ENCODE measurements around the gene MAL.

Gene MAL

DNA sequence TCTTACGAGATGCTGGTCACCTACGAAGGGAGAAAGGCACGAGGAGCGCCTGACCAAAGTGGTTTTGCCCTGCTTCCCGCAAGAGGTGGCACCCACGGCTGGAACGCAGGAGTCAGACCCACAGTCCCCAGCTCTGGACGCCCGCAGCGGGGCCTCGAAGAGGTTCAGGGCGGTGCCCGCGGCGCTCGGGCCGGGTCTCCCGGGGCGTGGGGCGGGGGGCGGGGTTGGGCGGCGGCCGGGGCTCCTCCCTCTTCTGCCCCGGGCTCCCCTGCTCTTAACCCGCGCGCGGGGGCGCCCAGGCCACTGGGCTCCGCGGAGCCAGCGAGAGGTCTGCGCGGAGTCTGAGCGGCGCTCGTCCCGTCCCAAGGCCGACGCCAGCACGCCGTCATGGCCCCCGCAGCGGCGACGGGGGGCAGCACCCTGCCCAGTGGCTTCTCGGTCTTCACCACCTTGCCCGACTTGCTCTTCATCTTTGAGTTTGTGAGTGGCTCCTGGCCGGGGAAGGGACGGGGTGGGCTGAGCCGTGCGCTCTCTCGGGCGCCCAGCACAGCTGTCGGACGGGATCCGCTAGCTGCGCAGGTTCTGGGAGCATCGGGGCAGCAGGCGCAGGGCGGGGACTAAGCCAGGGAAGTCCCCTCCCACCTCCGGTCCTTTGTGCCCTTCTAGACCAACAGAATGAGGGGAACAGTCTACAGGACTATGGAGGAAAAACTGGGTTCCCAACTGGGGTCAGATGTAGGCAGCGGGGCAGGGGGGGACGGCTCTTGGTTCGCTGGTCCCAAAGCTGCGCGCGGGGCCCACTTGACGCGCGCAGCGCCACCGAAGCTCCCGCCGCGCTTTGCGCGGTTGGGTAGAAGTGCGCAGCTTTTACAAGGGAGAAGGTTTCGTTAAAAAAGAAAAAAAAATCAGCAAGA lies at the start of gene MAL:
TSS of gene MAL (plus strand) at position 303 of the 914 bp plus-strand sequence. CDS start at position 388, 85 bp downstream.
- DNase-seq (ENCODE audit: low read depth in 1 of 2, low spot score in 1 of 2) = peak; percentile 42

DNA sequence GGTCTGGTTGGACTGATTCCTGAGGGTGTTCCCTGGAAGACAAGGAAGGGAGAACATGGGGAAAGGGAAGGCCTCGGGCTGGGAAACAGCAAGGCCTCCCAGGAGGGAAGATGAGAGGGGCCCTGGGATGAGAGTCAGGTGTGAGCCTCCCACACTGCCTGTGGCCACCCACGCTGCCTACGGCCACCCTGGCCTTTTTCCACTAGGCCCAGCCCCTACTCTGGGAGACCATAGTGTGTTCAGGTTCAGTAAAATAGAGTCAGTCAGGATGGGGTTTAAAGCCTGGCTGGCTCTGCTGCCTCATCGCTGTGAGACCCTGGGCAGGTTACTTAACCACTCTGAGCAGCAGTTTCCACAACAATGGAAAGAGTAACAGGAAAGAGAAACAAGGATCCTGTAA lies 47.7 kb upstream of the MAL start:
- DNase-seq (ENCODE audit: low read depth in 1 of 2, low spot score in 1 of 2) = no peak

DNA sequence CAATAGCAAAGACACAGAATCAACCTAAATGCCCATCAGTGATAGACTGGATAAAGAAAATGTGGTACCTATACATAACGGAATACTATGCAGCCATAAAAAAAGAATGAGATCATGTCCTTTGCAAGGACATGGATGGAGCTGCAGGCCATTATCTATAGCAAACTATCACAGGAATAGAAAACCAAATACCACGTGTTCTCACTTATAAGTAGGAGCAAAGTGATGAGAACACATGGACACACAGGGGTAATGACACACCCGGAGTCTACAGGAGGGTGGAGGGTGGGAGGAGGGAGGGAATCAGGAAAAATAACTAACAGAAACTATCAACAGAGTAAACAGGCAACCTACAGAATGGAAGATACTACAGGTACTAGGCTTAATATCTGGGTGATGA lies 46.6 kb upstream of the MAL start:
- no peak for DNase-seq (ENCODE audit: low read depth in 1 of 2, low spot score in 1 of 2)

DNA sequence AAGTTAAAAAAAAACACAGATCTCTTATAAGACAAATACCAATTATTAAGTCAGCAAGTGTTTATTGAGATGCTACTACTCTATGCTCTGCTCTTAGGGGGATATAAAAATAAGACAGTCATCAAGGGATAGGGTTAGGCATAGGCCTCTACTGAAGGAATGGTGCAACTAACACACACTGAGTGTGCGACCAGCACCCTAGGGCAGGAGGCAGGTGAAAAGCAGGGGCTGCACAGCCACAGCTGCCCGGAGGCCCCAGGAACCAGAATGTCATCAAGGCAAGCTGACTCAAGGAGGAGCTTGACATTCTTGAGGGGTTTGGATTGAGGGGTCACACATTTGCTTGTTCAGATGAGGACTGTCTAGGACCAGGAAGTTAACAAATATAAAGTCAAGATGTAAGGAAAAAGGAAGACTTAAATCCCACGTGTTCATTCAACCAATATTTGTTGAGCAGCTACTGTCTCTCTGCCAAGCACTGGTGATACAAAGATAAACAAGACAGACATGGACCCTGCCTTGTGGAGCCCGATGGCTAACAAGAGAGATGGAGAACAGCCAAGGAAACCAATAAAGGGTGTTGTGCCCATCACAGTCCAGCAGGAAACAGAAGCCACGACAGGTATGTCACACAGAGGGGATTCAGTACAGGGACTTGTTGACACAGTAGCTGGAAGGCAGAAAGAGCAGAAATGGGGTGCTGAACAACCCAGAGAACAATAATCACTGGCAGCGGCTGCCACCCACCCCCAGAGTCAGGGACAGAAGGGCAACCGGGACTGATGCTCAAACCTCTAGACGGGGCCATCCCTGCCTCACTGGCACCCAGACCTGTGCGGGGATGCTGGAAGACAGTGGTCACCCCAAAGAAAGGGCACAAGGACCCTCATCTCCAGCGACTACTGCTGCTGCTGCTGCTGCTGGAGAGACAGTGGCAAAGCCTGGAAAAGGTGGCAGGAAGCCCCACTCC lies 45.8 kb upstream of the MAL start:
- DNase-seq (ENCODE audit: low read depth in 1 of 2, low spot score in 1 of 2) = no peak

DNA sequence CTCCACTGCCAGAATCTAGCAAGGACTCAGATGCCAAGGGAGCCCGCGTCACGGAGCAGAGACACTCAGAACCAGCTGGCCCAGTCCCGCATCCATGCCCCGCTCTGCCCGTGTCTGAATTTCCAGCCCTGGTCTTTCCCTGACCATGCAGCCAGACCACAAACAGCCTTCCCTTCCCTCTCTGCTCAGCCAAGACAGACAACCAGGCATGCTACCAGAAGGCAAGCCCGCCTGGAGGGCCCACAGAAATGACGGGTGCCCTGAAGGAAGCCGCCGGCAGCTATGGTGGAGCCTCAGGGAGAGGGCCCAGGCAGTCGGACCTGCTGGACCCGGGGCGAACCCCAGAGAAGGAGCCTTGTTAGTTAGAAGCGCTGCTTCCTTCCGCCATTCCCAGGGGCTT lies 45.1 kb upstream of the MAL start:
- no peak for DNase-seq (ENCODE audit: low read depth in 1 of 2, low spot score in 1 of 2)

DNA sequence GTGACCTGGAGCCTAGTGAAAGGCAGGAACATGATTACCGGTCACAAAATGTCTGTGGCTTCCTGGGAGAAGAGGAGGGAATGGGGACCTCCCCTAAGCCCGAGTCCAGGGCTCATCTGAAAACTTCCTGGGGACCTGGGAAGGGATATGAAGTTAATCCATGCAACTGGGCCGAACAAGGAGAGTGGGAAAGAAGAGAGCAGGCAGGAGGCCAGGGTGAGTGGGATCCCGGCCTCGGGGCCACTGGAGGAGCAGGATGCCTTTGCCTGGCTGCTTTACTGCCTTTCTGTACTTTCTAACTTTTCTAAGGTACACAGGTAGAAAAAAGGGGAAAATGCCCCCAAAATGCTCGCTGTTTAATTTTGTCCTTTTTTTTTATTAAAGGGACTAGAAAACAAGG lies 43.4 kb upstream of the MAL start:
- no peak for DNase-seq (ENCODE audit: low read depth in 1 of 2, low spot score in 1 of 2)

DNA sequence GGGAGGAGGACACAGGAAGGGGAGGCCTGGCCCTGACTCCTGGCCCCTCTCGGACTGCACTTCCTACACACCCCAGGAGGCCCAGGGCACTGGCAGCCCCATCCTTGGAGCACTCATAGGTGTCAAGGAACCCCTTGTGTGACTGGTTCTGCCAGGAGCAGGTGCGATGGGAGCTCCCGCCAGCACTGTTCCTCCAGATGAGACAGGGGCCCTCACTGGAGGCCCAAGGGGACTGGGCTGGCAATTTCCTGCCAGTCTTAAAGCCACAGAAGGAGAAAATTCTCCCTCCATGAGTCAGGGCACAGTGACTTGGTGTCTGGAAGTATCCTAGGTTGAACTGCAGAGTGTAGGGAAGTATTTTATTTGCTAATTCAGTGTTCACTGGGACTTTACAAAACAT lies 42.8 kb upstream of the MAL start:
- no peak for DNase-seq (ENCODE audit: low read depth in 1 of 2, low spot score in 1 of 2)

DNA sequence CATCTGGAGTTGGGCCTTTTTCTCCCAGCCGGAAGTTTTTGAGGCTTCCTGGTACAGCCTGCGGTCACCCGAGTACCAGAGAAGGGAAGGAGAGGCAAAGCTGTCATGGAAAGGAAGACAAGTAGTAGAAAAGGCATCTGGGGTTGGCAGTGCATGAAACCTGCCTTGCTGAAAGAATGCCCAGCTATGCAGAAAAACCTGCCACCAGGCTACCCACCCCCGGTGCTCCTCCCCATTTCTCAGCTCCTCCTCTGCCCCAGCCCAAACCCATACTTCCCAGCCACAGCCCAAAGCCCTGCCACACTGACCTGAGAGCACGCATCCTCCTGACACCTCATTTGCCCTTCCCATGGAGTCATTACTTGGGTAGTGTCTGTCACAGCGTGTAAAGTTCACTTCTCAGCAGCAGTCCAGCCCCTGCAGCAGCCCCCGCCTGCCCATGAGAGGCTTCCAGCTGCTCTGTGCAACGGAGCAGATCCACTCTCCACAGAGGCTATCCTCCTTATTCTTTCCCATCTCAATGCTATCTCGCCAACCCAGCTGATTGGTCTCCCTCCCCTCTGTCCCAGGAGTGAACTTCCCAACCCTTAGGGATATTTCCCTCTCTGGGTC lies 40.4 kb upstream of the MAL start:
- no peak for DNase-seq (ENCODE audit: low read depth in 1 of 2, low spot score in 1 of 2)

DNA sequence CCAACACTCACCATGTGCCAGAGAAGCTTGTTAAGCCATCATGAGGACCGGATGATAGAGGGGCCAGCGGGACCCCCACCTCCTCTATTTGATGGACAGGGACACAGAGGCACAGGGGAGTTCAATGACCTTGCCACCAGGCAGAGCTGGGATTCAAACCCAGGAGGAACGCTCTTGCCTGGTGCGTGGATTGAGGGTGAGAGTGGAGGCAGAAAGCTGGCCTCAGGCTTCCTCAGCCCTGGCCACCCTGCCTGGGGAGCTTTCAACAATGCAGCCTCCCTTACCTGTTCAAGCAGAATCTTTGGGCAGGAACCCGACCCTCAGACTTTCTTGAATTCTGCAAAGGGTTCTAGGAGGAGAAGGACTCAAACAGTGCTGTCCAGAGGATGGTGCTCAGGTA lies 39.9 kb upstream of the MAL start:
- no peak for DNase-seq (ENCODE audit: low read depth in 1 of 2, low spot score in 1 of 2)

DNA sequence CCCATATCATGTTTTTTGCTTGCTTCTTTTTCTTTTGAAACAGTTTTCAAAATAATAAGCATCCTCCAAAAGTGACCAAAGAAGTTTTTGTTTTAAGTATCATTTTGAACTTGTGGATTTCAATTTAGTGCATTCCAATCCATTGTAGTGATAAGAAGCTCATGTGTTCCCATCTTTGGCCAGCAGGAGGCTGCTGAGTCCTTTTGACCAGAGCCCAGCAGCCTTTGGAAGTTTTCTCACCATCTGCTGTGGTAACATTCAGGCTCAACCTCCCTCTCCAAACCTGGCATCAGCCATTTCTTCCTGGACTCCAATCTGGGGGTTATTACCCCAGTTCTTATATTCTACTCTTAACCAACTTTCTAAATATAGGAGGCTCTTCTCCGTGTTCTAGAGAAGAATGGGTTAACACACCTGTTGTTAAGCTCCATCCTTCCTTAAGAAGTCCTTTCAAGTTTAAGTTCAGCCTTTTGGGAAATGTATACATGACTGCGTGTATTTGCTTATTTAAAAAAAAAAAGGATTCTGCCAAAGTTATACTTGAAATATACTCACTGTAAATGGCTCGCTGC lies 39.0 kb upstream of the MAL start:
- peak in 1 of 2 donors; percentile 10 for DNase-seq (ENCODE audit: low read depth in 1 of 2, low spot score in 1 of 2)

DNA sequence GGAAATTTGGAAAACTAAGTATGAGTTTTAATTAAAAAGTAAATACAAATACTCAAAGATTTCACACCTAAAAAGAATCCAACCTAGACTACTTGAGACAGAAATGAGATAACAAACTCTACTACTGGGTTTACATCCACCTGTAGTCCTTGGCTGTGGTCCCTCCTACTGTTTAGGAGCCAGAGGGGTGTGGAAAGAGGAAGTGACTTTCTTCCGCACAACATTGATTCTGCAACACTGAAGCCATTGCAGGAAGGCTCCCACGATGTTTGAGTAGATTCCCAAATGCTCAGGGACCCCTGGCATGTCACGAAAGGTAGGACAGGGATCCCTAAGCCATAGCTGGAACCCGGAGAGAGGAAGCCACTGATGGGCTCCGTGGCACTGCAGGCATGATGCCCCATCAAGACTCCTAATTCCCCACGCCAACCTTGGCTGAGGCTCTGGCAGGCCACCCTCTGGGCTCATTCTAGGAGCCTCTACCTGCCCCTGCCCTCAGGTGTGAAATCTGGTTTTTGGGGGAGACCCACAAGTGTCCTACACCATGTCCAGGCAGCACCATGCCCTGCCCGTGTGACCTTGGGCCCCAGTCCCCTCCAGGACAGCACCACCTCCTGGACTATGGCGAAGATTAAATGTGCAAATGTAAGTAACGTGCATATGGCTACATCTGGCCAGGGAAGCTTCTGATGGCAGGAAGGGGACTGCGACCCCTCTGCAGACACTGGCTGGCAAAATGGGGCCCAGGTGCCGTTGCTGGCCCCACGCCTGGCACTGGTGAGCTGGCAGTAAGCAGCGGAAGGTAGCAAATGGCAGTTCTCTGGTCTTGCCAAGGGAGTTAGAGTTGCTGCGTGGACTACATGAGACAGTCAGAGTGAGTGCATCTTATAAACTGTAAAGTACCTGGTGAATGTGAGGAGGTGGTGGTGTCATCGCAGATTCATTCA lies 38.2 kb upstream of the MAL start:
- no peak for DNase-seq (ENCODE audit: low read depth in 1 of 2, low spot score in 1 of 2)

DNA sequence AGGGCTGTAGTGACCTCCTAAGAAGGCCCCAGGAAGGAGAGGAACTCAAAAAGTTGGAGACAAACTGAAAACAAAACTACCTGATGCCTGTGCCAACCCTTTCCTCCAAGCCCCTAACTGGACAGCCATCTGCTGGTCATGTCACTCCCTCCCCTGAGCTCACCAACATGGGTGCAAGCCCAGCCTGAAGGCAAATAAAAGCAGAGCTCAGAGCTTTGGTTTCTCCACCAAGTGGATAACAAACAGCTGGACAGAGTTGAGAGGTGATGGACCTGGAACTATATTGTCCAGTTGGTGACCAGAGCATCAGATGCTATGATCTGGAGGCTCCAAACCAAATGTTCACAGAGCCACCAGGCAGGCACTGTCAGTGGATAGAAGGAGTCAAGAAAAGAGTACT lies 34.6 kb upstream of the MAL start:
- no peak for DNase-seq (ENCODE audit: low read depth in 1 of 2, low spot score in 1 of 2)

DNA sequence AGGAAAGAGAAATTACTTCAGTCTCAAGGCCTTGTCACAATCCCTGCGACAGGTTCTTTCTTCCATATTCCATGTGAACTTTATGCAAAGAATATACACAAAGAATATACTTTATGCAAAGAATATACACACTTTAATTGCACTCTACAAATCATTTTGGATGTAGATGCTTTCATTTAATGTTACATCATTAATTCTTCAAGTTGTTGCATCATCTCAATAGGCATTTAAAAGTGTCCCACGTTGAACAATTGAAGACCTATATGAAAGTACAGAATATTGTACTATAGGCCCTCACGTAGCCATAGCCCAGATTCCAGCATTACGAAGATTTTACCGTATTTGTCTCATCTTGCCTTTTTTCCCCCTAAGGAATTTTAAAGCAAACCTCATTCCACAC lies 33.1 kb upstream of the MAL start:
- DNase-seq (ENCODE audit: low read depth in 1 of 2, low spot score in 1 of 2) = no peak

DNA sequence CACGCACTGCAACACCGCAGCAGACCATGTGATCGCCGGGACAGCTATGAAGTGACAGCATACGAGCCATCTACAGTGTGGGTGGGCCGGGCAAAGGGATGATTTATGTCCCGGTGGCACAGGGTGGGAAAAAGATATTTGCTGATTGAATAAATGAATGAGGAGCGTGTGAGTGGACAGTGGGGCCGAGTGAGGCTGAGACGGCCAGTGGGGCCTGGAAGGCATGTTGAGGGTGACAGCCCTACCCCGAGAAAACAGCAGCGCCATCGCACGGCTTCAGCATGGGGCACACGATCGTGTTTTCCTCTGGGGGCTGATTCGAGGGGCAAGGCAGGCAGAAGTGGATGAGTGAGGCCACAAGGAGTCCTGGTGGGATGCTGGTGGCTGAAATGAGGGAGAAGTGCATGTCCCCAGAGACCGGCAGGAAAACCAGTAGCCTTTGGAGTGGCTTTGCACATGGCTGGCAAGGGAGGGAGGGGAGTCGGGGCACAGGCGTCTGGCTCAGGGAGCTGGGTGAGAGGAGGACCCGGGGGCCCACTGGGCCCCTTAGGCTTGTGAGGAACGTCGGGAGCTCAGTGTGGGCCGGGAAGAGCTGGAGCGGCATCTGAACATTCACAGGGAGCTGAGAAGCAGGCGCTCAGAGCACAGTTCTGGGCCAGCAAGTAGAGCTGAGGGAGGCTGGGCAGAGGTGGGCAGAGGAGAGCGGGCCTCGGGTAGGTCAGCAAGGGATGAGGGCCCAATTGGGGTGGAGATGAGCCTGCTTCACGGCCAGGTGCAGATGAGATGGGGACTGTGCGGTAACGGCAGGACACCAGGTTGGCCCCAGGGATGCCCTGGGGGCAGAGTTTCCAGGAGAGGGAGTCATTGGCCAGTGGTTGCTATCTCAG lies 32.1 kb upstream of the MAL start:
- no peak for DNase-seq (ENCODE audit: low read depth in 1 of 2, low spot score in 1 of 2)

DNA sequence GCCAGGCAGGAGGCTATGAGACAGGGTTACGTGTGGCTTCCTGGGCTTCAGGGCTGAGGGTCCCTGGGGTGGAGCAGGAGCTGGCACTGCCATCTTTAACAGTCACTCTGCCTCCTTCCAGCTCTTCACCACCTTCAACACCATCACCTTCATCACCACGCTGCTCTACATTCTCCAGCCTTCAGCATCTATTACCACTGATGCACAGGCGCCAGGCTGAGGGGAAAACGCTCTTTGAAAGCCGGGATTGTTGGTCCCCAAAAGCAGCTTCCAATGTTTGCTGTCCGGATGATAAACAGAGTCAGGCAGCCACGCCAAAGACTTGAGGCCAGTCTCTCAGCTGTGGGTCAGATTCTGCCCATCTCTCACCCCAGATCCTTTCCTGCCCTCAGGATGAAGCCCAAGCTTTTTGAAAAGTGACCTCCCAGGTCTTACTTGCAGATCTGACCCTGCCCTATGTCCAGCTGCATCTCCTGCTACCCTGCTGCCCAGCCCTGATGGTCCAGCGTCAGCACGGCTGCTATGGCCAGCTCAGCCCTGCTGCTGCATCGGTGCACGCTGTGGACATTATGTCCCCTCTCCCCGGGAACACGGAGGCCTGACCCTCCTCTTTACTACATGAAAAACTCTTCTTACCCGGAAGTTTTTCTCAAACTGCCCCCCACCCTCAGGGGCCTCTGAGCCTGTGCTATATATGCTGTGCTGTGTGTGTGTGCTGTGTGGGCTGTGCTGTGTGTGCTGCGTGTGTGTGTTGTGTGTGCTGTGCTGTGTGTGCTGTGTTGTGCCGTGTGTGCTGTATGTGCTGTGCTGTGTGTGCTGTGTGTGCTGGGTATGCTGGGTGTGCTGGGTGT lies 31.2 kb upstream of the MAL start:
- no peak for DNase-seq (ENCODE audit: low read depth in 1 of 2, low spot score in 1 of 2)

DNA sequence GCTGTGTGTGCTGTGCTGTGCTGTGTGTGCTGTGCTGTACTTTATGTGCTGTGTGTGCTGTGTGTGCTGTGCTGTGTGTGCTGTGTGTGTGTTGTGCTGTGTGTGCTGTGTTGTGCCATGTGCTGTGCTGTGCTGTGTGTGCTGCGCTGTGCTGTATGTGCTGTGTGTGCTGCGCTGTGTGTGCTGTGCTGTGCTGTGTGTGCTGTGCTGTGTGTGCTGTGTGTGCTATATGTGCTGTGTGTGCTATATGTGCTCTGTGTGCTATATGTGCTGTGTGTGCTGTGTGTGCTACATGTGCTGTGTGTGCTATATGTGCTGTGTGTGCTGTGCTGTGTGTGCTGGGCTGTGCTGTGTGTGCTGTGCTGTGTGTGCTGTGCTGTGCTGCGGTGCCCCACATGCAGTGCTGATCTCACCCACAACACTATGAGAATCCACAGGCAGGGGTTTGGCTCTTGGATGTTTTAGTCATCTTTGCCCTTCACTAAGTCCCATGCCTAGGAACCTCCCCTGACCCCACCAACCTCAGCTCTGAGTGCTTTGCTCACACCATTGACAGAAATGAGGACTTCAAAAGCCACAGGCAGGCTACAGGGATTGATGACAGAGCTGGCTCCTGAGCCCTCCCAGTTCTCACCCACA lies 30.5 kb upstream of the MAL start:
- no peak for DNase-seq (ENCODE audit: low read depth in 1 of 2, low spot score in 1 of 2)

DNA sequence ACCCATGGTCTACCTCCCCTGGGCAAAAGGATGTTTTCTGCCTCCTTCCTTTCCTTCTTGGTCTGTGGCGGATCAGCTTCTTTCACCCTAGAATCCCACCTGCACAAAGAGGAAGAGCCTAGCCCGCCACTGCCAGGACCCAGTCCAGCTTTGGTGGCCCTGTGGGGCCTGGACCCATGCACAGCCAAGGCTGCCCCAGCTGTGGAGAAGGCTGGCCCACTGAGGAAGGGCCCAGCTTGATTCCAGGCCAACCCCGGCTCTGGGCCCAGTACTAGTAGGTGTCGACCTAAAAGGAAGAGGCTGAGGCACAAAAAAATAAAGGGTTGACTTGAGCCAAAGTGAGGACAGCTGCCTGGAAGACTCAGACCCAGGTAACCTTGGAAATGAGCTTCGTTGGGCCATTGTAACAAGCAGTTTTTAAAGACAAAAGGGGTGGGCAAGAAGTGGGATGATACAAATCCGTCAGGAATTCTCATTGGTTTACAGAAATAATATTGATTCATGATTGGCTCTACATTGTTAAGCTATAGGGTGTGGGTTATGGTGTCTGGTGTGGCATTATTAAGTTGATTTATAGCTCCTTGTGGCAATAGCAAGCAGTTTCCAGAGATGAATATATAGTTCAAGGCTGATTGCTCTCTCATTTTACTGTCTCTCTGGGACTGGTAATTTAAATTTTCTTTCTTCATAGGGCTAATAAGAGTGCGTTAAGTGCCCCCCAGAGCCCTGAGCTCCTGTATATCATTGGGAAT lies 29.8 kb upstream of the MAL start:
- DNase-seq (ENCODE audit: low read depth in 1 of 2, low spot score in 1 of 2) = no peak
